Adipocyte (in vitro differentiated cells): Measurements from ENCODE around the gene CNIH3.

ENCODE experiments used
- DNase-seq: peaks from one replicate; pipeline ENCODE4 v3.0.0-alpha.2; 2015; ENCODE audit warnings: low read depth
- H3K27me3 ChIP-seq: replicated peaks from 2 replicates; pipeline ENCODE4 v1.7.0; 2013; ENCODE audit warnings: mild to moderate bottlenecking, low read length, moderate library complexity; ENCODE audit not compliant: control insufficient read depth, insufficient read depth
- H3K36me3 ChIP-seq: 2 replicates; pipeline ENCODE4 v1.7.0; 2013; ENCODE audit warnings: low read length, mild to moderate bottlenecking, moderate library complexity; ENCODE audit not compliant: control insufficient read depth, insufficient read depth, severe bottlenecking
- H3K4me1 ChIP-seq: 2 replicates; pipeline ENCODE4 v1.7.0; 2013; ENCODE audit warnings: mild to moderate bottlenecking, low read length, moderate library complexity; ENCODE audit not compliant: control insufficient read depth, insufficient read depth
- H3K4me3 ChIP-seq: 2 replicates; pipeline ENCODE4 v1.7.0; 2013; ENCODE audit warnings: mild to moderate bottlenecking, low read length, moderate library complexity
- H3K9ac ChIP-seq: 2 replicates; pipeline ENCODE4 v1.7.0; 2013; ENCODE audit warnings: mild to moderate bottlenecking, low read length, moderate library complexity
- H3K9me3 ChIP-seq: 2 replicates; pipeline ENCODE4 v1.7.0; 2013; ENCODE audit warnings: mild to moderate bottlenecking, low read length, moderate library complexity; ENCODE audit not compliant: control insufficient read depth

The CNIH3 gene

DNA sequence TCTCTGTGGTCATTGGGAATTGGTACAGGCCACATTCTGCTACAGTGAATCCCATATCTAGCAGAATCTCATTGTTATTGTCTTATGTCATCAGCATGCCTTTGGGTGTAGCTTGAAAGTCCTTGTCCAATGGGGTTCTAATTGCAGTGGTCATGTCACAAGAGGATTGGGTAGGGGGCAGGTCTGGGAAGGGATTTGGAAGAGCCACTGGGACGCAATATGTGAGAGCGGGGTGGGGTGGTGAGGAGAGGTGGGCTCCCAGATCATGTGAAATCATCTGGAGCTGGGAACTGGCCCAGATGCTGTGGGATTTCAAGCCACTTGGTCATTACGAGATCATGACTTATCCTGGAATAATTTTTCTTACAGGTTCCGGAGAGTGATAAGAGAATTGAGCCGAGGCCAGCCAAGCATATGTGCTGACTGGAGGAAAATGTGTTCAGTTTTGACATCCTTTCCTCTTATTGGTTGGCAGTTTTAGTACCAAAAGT lies 16.3 kb downstream of the CNIH3 start:
- Histone ChIP-seq H3K4me3 (no peak overlapping the region), H3K4me1 (peaks cover 25% of the 10 kb centered on the region), H3K27me3 (no peaks in the 10 kb centered on the region), H3K9me3 (no peaks in the 10 kb centered on the region), H3K9ac (no peak overlapping the region), H3K36me3 (no peaks in the 10 kb centered on the region)
- peak; percentile 36 for DNase-seq

DNA sequence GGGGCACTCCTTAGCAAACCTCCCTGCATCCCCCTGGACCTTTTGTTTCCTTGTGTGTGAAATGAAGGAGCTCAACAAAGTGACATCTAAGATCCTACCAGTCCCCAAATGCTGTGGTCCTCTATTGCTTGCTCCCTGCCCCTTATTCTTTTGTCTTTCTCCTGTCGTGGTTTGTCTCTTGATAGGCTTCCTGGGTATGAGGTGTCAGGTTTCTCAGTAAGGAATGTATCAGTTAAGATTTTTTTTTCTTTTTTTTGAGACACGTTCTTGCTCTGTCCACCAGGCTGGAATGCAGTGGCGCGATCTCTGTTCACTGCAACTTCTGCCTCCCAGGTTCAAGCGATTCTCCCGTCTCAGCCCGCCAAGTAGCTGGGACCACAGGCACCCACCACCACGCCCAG lies 16.8 kb downstream of the CNIH3 start:
- Histone ChIP-seq H3K27me3 (no peaks in the 10 kb centered on the region), H3K9ac (no peak overlapping the region), H3K9me3 (no peaks in the 10 kb centered on the region), H3K4me3 (no peak overlapping the region), H3K4me1 (peaks cover 25% of the 10 kb centered on the region), H3K36me3 (no peaks in the 10 kb centered on the region)
- DNase-seq: no peak

DNA sequence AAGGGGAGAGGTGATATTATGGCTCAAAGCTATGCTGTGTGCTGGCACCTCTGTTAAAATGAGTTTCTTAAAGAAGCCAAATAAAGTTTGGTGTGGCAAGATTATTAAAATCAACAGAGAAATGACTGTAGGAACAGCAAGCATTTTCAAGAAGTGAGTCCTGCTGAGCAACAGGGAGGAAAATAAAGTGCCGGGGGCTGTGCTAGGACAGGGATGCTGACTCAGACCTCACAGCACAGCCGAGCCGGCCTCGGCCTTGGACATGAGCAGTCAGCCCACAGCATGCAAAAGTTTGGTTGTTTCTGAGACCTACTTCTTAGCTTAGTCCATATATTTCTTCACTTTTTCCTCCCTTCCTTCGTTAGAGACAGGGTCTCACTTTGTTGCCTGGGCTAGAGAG lies 19.2 kb downstream of the CNIH3 start:
- Histone ChIP-seq H3K9me3 (no peaks in the 10 kb centered on the region), H3K27me3 (no peaks in the 10 kb centered on the region), H3K9ac (peak overlapping the region; percentile 46), H3K4me1 (peaks cover 25% of the 10 kb centered on the region), H3K4me3 (no peak overlapping the region), H3K36me3 (no peaks in the 10 kb centered on the region)
- peak; percentile 83 for DNase-seq

DNA sequence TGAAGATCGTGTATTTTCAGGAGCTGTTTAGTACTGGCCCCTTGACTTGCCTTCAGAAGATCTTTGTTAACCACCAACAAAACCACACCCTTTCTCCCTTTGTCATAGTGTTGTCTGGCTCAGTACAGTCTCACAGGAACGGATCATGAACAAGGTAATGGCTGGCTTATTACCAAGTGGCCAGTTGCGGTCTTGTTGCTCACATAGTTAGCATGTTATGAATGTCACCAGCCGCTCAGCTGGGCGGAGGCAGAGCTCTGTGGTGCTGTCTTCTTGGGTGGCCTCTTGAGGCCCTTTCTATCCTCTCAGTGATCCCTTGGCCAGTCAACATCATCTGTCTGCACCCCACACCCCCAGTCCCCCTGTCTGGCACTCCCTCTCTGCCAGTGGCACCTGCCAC lies 21.4 kb downstream of the CNIH3 start:
- peak; percentile 57 for DNase-seq

DNA sequence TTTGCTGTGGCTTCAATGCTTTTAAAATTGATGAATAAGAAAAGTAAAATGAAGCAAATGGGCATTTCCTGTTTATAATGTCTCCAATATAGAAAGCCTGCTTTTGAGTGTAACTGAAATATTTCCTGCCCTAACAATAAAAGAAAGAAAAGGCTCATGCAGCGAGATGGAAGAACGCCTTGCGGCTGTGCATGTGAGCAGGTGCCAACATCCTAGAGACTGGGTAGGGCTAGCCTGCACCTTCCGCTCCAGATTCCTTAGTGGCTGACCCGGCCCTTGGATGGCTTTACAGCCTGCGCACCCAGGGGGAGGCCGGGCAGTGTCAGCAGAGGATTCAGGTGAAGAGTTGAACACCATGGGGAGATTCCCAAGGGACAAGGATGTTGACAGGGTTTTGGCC lies 21.8 kb downstream of the CNIH3 start:
- Histone ChIP-seq H3K36me3 (no peaks in the 10 kb centered on the region), H3K4me3 (no peak overlapping the region)

More for the DNA sequence above, 21.4 kb downstream of the CNIH3 start:
- Histone ChIP-seq H3K4me3 (no peak overlapping the region), H3K4me1 (peaks cover 15% of the 10 kb centered on the region), H3K9me3 (no peaks in the 10 kb centered on the region), H3K9ac (no peak overlapping the region), H3K27me3 (no peaks in the 10 kb centered on the region), H3K36me3 (no peaks in the 10 kb centered on the region)

DNA sequence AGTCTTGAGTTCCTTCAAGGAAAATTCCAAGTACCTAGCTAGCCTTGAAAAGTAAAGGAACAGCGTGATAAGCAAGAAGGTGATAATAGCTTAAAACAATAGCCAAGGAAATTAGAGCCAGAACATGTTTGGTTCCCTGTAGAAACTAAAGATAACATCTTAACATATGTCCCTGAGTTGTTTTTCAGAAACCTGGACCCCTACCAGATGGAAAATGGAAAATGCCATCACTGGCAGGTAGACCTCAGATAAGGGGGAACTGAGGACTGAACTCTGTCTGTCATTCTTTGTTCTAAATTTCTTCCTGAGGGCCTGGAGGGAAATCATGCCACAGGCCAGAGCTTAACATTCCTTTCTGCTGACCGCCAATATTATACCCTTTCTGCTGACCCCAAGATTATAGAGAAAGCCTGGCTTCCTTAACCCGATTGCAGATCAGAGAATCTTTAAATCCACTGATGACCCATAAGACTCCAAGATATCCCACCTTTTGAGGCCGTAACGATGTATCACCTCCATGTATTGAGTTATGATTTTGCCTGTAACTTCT lies 23.4 kb downstream of the CNIH3 start:
- DNase-seq: no peak
- Histone ChIP-seq H3K4me3 (no peak overlapping the region), H3K36me3 (no peaks in the 10 kb centered on the region), H3K4me1 (peaks cover 9% of the 10 kb centered on the region), H3K9ac (no peak overlapping the region), H3K27me3 (no peaks in the 10 kb centered on the region), H3K9me3 (no peaks in the 10 kb centered on the region)

More for the DNA sequence above, 21.8 kb downstream of the CNIH3 start:
- H3K9me3 ChIP-seq: no peaks in the 10 kb centered on the region
- no peak overlapping the region for H3K9ac ChIP-seq
- H3K4me1 ChIP-seq: peaks cover 11% of the 10 kb centered on the region
- DNase-seq: no peak
- H3K27me3 ChIP-seq: no peaks in the 10 kb centered on the region

DNA sequence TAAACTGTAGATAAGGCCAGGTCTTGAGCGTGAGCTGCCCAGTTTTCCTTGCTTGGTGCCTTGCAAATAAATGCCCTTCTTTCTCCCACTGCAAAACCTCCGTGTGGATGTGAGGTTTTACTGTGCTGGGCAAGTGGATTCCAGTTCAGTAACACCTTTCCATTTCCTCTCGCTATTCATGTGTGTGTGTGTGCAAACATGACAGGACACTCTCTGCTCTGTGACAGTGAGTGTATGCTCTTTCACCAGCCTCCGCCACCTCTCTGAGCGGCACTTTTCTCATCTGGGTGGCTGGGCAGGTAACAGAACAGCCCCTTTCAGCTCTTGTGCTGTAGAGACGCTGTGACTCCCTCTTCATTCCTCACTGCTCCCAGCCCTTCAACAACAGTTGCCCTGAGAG lies 23.9 kb downstream of the CNIH3 start:
- no peaks in the 10 kb centered on the region for H3K27me3 ChIP-seq
- H3K36me3 ChIP-seq: no peaks in the 10 kb centered on the region
- no peak overlapping the region for H3K4me3 ChIP-seq
- H3K9ac ChIP-seq: no peak overlapping the region
- H3K9me3 ChIP-seq: no peaks in the 10 kb centered on the region
- H3K4me1 ChIP-seq: peaks cover 9% of the 10 kb centered on the region
- DNase-seq: no peak

DNA sequence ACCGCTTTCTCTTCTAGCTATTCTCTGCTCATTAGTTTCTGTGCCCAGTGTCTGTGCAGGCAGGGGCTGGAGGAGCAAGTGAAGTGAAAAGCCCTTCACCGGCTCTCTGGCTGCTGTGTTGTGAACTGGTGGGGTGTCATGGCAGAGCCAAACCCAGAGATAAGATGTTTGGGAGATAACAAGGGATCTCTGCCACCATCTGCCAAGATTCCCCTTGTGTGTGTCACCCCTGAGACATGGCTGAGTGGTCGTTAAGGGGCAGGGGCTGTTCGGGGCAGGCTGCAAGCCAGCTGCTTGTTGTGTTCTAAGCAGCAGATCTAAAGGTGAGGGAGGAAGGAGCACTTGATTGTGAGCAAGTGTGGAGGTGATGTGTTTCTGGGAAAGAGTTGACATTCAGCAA lies 24.5 kb downstream of the CNIH3 start:
- Histone ChIP-seq H3K36me3 (no peaks in the 10 kb centered on the region), H3K4me3 (no peak overlapping the region), H3K27me3 (no peaks in the 10 kb centered on the region), H3K4me1 (peaks cover 4% of the 10 kb centered on the region), H3K9ac (no peak overlapping the region), H3K9me3 (no peaks in the 10 kb centered on the region)
- no peak for DNase-seq

DNA sequence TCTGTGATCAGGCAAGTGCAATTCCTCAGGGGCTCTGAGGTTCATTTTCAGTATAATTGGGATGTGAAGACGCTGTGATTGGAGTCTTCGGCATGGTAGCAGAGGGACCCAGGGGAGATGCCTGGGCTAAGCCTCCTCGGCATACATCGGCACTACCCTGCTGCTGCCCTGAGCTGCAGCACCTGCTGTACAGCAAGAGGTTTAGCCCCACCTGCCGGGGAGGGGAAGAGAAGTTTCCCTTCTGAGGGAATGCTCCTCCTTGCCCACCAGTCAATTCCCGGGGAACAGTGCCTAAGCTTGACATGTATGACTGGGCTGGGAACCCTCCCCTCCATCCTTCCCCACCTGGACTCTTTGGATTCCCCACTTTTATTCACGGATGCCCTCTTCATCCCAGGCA lies 24.9 kb downstream of the CNIH3 start:
- Histone ChIP-seq H3K9ac (no peak overlapping the region), H3K36me3 (no peaks in the 10 kb centered on the region), H3K4me3 (no peak overlapping the region), H3K4me1 (no peaks in the 10 kb centered on the region), H3K27me3 (no peaks in the 10 kb centered on the region), H3K9me3 (no peaks in the 10 kb centered on the region)
- DNase-seq: no peak

DNA sequence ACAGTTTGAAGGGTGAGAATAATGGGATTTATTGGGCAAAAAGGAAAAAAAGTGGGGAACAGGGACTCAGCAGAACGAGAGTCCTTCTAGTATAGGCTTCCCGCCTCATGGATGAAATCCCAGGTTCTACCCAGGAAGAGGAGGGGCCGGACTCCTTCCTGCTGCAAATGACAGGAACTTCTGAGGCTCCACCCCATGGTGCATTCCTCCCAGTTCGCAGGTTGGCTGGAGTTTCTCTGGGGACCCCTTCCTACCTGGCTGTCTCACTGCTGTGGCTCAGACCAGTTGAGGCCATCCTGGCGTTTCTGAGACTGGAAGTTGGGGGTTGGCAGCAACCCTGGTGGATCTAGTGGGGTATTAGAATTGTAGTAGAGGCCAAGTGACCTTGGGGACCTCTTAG lies 27.5 kb downstream of the CNIH3 start:
- no peaks in the 10 kb centered on the region for H3K4me1 ChIP-seq
- H3K4me3 ChIP-seq: no peak overlapping the region
- no peaks in the 10 kb centered on the region for H3K27me3 ChIP-seq
- DNase-seq: no peak
- no peaks in the 10 kb centered on the region for H3K36me3 ChIP-seq
- H3K9me3 ChIP-seq: no peaks in the 10 kb centered on the region
- no peak overlapping the region for H3K9ac ChIP-seq

DNA sequence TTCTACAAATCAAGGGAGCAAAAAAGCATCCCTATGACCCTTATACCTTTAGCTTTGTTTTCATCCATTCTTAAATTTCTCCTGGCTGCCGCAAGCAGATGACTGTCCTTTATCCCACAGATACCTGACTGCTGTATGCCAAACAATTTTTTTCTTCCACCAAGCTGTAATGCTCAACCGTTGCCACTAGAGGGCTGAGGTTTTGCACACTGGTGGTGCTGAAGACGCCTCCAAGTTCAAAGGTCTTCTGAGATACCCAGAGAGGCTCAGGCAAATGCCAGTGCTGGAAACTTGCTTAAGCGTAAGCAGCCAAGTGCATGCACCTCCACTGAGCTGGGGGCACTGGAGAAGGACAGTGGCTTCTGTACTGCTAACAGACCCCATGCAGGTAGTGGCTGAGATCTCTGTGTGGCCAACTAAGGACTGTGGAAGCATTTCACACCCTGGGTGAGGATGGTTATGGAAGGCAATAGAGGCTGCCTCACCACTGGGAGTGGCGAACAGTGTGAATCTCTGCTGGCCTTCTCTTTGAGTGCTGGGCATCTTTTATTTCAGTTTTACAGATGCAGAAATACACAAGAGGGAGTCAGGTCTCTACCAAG lies 28.5 kb downstream of the CNIH3 start:
- no peaks in the 10 kb centered on the region for H3K27me3 ChIP-seq
- no peaks in the 10 kb centered on the region for H3K9me3 ChIP-seq
- peaks cover 7% of the 10 kb centered on the region for H3K4me1 ChIP-seq
- H3K9ac ChIP-seq: no peak overlapping the region
- no peaks in the 10 kb centered on the region for H3K36me3 ChIP-seq
- peak; percentile 70 for DNase-seq
- no peak overlapping the region for H3K4me3 ChIP-seq

DNA sequence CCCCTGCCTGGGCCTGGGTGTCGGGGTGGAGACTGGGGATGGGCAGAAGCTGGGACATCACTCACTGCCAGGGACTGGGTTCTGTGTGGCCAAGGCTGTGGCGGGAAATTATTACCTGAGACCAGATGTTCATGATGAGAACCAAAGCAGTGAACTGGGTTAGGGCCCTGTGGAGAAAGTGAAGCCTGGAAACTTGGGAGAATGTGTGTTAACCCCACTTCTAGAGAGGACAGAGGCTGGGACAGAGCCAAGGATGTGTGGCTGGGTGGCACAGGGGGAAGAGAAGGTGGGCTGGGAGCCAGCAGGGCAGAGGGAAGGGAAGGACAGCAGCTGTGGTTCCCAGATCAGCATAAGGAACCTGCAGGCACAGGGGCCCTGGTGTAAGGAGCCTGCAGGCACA lies 31.3 kb downstream of the CNIH3 start:
- no peak for DNase-seq
- Histone ChIP-seq H3K27me3 (no peaks in the 10 kb centered on the region), H3K9ac (no peak overlapping the region), H3K4me1 (peaks cover 27% of the 10 kb centered on the region), H3K4me3 (no peak overlapping the region), H3K36me3 (no peaks in the 10 kb centered on the region), H3K9me3 (no peaks in the 10 kb centered on the region)
